ENCODE results near the gene KCNIP4.

DNA sequence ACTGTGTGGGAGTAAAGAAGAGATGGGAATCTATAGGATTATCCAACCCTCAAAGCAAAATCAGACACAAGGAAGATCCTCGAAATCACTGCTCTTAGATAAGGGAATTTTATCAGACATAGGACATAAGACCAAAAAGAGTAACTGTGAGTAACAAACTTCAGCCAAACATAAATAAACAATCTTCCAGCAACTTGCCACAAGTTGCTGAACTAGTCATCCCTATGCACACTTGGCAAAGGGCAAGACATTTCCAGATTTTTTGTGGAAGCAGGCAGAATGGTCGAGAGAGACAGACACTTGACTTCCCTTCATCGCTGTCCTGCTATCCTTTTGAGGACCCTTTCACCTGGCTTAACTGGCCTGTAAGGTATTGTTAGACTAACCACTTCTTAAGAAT is 89.6 kb downstream of the KCNIP4 start:
- TF ChIP-seq CTCF (conservative IDR thresholded peaks at IDR 0.05; ENCODE audit: low read length) (no peak), EZH2phosphoT487 (IDR thresholded peaks at IDR 0.05; ENCODE audit: borderline replicate concordance) (no peak)
